D341Med (cell line): ENCODE results near the gene SERPINA7.
"Not testable (repeated sequence)": the region's sequence is repeated elsewhere in the genome, so short reads cannot be mapped to it uniquely, and the experiment has no call there.

ENCODE experiments used
- DNase-seq: peaks from one replicate; pipeline ENCODE4 v3.0.0; 2012; ENCODE audit warnings: low spot score

Gene SERPINA7, protein sequence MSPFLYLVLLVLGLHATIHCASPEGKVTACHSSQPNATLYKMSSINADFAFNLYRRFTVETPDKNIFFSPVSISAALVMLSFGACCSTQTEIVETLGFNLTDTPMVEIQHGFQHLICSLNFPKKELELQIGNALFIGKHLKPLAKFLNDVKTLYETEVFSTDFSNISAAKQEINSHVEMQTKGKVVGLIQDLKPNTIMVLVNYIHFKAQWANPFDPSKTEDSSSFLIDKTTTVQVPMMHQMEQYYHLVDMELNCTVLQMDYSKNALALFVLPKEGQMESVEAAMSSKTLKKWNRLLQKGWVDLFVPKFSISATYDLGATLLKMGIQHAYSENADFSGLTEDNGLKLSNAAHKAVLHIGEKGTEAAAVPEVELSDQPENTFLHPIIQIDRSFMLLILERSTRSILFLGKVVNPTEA

DNA sequence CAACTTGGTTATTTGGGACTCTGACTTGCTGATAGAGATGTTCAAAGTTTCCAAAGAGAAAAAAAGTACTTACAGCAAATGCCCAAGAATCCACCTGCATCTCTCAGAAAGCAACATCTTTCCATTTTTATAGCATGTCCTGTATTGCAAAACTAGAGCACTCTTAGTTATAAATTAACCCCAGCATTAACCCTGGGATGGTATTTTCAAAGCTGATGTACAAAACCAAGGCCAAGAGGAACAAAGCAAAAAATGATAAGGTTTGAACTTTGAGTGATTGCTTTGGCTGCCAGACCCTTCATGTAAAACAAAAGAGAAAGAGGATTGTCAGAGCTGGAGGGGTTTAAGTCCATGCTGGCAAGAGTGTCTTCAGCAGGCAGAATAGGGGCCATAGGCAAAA, at the start of gene SERPINA7:
Gene SERPINA7 (minus strand): TSS at position 103 of the 400 bp plus-strand sequence. CDS start 1,669 bp downstream, outside the sequence.
- DNase-seq = no peak

DNA sequence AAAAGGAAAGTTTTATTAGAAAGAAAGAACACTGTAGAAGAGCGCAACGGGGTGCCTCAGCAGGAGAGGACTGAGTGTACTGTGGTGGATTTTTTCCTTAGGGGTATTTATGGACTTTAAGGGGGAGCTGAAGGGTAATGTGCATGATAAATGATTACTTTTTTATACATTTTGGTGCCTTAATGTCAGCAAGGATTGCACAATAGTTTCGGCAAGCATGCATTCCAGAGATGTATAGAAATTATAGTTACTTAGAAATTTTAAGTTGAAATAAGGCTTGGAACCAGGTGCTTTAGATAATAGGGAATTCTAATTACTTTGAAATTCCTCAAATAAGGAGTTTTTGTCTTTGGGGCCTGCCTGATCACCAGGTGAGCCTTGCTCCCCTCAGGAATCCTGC, 30.5 kb upstream of the SERPINA7 start:
- DNase-seq = no peak

DNA sequence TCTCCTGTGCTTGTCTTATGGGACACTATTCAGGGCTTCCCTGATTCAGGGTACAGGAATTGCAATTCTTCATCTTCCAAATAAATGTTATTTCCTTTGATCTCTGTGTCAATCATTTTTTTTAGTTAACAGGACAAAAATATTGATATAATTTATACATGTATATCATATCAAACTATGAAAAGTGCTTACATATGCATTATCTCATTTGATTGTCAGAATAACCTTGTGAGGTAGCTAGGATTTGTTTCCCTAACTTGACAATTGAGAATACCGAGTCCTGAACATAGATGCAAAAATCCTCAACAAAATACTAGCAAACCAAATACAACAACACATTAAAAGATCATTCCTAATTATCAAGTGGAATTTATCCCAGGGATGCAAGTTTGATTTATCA, 11.5 kb upstream of the SERPINA7 start:
- no peak for DNase-seq

DNA sequence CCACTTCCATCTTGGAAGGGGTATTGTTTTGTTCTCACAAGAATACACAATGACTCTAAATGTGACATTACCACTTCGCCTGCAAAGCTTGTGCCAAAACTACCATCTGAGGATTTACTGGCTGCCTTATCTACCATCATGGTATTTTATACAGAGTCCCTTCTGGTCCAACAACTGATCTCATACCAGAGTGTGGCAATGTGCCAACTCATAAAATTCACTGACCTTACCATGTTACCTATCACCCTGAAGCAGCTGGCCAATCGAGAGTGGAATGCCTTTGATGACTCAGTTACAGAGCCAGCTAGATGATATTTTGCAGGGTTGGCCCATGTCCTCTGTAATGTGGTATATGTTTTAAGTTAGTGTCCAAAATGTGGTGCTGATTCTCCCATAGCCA, 3.8 kb upstream of the SERPINA7 start:
- DNase-seq = no peak

DNA sequence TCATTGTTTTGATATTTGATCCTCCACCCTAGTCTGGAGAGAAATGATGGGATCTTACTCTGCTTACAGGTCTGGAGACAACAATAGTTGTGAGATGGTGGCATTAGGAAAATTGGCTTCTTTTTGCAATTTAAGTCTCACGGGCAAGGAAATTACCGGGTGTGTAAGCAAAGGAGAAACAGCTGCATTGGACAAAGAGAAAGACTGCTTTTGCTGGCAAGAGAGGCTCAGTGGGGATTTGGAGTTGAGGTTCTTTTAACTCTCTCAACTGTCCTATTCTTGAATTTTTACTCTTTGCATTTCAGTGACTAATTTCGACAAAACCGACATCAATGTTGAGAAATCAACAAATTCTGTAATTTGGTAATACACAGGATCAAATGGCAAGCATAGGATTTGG, 2.3 kb upstream of the SERPINA7 start:
- DNase-seq = no peak

DNA sequence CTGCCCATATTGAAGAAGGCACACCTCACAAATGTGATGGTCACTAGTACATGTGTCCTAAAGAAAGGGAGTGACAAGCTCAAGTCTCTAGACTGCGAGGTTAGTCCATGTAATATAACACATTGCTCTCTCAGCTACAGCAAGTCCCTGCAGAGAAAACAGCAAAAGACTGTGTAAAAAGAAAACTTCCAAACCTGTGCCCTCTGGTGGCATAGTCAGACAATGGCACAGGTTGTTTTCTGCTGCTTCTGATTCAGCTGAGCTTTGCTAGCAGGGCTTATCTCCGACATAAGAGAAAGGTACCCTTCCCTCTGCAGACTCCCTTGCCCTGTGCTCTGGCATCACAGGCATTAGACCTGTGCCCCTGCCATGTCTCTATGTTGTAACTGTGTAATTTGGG, 1.4 kb upstream of the SERPINA7 start:
- no peak for DNase-seq

DNA sequence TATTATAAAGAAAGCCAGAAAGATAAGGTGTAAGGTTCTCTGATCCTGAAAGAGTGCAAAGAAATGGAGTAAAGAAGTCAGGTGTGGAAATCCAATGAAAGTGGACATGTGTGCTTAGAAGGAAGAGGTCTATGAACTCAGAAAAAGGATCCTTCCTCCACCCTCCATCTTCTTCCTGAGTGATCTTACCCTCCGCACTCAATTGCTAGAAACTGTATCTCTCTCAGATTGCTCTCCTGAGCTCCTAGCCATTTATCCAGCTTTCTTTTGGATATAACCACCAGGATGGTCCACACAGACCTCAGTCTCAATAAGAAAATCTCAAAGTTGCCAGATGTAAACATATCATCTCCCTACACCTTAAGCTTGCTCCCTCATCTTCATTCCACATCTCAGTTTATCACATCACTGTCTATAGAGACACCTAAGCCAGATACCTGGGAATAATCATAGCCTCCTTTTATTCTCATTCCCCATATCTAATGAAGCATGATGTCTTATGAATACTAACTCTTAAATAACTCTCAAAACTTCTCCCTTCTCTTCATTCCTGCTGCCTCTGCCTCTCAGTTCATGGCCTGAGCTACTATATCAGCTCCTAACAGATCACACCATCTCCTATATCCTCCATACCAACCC, 573 bp downstream of the SERPINA7 start:
- no peak for DNase-seq

DNA sequence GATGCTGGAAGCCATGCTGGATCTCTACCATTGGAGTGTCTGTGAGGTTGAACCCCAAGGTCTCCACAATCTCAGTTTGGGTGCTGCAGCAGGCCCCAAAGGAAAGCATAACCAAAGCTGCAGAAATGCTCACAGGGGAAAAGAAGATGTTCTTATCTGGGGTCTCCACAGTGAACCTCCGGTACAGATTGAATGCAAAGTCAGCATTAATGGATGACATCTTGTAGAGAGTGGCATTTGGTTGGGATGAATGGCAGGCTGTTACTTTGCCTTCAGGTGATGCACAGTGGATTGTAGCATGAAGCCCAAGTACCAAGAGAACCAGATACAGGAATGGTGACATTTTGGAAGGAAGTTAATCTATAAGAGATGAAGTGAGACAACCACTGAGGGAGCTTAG, 1.8 kb downstream of the SERPINA7 start:
- DNase-seq = no peak

DNA sequence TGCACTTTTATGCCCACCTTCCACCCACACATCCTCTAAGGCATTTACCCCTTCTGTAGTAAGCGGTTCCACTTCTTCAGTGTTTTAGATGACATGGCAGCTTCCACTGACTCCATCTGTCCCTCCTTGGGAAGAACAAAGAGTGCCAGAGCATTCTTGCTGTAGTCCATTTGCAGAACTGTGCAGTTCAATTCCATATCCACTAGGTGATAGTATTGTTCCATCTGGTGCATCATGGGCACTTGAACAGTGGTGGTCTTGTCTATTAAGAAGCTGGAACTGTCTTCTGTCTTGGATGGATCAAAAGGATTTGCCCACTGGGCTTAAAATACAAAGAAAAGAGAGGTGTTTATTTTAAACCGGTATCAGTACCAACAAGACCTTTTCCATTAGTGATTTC, 3.5 kb downstream of the SERPINA7 start:
- DNase-seq = no peak

DNA sequence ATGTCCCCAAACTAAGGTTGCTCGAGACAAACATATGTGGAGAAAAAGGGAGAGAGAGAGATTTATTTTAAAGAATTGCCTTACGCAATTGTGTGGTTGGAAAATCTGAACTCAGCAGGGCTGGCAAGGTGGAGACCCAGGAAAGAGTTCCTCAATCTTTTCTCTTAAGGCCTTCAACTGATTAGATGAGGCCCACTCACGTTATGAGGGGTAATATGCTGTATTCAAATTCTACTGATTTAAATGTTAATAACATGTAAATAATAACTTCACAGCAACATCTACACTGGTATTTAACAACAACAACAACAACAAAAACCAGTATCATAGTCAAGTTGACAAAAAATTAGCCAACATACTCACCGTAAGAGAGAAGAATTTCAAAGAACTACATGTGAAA, 14.6 kb downstream of the SERPINA7 start:
- DNase-seq = no peak

DNA sequence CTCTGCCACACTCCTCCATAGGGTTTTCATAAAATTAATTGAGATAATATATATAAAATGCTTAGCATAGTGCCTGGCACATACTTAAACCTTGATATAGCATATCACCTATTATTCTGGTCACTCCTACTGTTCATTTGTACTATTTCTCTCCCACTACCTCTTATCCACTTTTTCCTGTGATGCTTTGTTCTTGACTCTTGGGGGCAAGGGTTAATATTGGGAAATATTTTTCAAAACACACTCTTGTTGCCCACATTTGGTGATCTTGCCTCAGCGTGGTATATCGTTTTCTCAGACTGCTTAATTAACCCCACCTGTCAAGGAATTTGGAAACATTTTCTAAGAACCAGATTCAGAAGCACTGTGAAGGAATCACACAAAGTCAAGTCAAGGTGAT, 16.3 kb downstream of the SERPINA7 start:
- no peak for DNase-seq

DNA sequence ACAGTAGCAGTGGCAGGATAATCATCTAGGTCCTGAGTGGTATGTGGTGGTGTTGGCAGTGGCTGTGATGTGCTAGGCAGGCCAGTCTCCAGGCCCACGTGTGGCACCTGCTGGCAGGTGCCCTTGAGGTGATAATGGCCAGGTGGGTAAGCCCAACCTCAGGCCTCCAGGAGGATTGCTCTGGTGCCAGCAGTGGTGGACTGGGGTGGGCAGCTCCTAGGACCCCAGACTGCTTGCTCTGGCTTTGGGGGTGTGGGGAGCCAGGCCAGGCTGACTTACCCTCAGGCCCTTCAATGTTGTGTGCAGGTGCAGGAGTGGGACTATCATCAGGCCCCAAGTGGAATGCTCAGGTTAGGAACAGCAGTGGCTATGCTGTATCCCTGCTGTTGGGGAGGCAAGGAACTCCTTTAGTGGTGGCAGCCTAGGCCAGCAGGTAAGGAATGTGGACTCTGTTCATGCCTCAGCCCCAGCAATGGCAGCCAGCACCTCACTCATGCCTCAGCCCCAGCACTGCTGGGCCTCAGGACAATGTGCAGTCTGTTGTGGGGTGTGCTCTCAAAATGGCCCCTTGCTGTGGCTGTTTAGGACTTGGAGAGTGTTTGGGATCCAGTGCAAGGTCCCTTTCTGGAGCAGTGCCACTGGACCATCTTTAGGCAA, 24.3 kb downstream of the SERPINA7 start:
- DNase-seq = no peak

DNA sequence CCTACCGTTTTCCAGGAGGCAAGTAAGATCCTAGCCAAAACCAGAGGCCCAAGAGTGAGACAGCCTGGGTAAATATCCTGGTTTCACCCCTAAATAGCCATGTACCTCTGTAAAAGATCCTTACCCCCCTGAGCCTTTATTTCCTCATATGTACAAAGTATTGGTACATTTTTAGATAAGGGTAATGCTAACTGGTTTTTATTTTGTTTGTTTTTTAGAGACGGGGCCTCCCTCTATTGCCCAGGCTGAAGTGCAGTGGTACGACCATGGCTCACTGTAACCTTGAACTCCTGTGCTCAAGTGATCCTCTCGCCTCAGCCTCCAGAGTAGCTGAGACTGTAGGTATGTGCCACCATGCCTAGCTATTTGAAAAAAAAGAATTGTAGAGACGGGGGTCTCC, 29.4 kb downstream of the SERPINA7 start:
- DNase-seq = no peak

DNA sequence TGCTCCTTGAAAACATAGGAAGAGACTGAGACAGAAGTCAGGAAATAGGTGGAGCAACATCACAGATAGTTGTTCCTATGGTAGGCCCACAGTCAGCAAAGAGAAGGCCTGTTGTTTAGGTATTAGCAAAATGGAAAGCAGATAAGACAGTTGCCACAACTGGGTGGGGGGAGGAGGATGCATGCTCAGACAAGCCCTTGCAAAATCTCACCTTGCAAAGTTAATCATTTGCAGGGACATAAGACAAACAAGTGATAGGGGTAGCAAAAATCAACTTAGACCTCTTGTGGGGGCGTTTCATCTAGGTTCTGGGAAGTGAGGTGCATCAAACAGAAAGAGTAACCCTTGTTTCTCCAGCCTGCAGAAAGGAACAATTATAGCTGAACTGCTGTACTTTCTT, 30.7 kb downstream of the SERPINA7 start:
- DNase-seq = no peak

DNA sequence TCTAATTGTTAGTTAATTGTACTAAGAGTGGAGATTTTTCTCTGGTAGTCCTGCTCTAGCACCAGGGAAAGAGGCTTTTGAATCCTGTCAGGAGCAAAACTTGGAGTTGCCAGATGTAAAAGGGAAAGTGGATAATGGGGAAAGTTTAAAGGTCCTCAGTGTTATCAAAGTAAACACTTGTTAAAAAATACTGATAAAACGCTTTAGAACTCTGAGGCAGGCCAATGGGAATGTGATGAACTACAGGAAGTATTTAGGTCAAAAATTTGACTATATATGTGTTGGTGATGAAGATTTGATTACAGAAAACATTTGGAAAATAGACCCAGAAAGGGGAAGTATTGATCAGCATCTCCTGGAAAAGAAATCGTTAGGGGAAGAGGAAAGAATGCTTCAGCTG, 32.8 kb downstream of the SERPINA7 start:
- DNase-seq = no peak

DNA sequence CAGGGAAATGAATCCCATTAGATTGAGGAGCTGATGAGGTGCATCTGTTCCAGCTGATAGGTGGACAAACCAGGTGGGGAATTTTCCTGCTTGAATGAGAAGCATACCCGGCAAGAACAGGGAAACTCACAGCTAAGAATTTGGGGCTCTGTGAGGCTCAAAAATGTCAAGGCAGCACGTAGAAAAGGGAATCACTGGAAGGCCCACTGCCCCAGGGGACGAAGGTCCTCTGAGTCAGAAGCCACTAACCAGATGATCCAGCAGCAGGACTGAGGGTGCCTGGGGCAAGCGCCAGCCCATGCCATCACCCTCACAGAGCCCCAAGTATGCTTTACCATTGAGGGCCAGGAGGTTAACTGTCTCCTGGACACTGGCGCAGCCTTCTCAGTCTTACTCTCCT, 37.9 kb downstream of the SERPINA7 start:
- not testable (repeated sequence) for DNase-seq

DNA sequence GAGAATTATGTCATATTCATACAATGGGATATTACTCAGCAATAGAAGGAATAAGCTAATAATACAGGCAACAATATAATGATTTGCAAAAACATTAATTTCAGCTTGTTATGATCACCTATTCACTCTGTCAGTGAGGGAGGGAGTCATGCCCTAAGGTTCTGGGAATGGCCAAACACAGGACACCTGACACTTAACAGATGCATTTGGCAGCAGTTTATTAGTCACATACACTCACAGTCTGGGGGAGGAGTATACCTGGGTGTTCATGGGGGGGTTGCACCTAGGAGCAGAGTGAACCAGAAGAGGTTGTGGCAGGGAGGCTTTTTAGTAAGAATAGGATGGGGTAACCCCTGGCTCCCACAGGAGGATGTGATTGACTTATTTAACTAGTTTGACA, 38.3 kb downstream of the SERPINA7 start:
- no peak for DNase-seq

DNA sequence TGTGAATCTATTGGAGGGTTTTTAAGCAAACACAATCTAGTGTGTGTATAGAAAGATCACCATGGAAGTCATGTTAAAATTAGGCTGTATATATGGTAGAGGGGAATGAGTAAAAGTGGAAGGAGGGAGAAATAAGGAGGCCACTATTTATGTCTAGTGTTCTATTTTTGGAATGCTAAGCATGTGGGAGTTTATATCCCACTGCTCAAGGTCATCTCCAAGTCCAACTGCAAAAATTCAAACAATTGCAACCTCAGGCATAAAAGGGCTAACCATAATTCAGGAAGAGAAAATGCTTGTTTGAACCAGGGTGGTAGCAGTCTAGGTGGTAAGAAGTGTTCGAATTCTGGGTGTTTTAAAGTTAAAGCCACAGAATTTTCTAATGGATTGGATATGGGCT, 39.2 kb downstream of the SERPINA7 start:
- DNase-seq = no peak

DNA sequence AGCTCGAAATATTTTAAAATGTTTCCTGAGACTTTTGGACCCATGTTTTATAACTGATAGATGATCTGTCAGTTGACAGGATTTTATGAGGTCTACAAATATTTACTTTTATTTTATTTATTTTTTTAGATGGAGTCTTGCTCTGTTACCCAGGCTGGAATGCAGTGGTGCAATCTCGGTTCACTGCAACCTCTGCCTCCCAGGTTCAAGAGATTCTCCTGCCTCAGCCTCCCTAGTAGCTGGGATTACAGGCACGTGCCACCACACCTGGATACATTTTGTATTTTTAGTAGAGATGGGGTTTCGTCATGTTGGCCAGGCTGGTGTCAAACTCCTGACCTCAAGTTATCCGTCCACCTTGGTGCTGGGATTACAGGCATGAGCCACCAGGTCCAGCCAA, 50.0 kb downstream of the SERPINA7 start:
- DNase-seq = not testable (repeated sequence)
